Naive thymus-derived CD4-positive, alpha-beta T cell (primary cell): ENCODE measurements around the gene PRR15. TPM values are rescaled to one million over a fixed set of nuclear protein-coding genes. Genes with fewer than 3 reads are reported as not detected.

Experiments used
- ATAC-seq: fragments of 150-1000 bp; cut with Tn5 transposase; 2 replicates; pipeline ENCODE4 v1.10.0; 2021; ENCODE audit warnings: mild to moderate bottlenecking, moderate library complexity
- CTCF ChIA-PET: fragments of 350-600 bp; sonication (Branson Sonifier 250); formaldehyde crosslinking; loops from one replicate; lab custom pipeline; 2021; ENCODE audit warnings: antibody characterized with exemption; lab: Charles Lee
- POLR2A ChIA-PET: fragments of 350-600 bp; sonication (Branson Sonifier 250); formaldehyde crosslinking; loops from one replicate; lab custom pipeline; 2021; ENCODE audit warnings: antibody characterized with exemption, inconsistent platforms; lab: Charles Lee
- DNase-seq, 9 donors: peaks; one replicate each; pipeline versions ENCODE4 v3.0.0 to v3.0.0-alpha.2; 2020 to 2022; ENCODE audit warnings: mixed read lengths in 1 of 9
- H3K27ac ChIP-seq: one replicate; pipeline ENCODE4 v1.7.0; 2013; ENCODE audit warnings: mild to moderate bottlenecking, low read depth, low read length, moderate library complexity
- H3K27me3 ChIP-seq, 2 donors: one replicate each; pipeline ENCODE4 v1.7.0; 2013; ENCODE audit warnings: low read length in 2 of 2, mild to moderate bottlenecking in 2 of 2, moderate library complexity in 2 of 2; ENCODE audit not compliant: control insufficient read depth in 2 of 2, insufficient read depth in 2 of 2
- H3K36me3 ChIP-seq, 3 experiments: 1 replicate in 2 of 3; 2 replicates in 1 of 3; pipeline ENCODE4 v1.7.0; 2013; ENCODE audit warnings: low read length in 3 of 3, mild to moderate bottlenecking in 3 of 3, moderate library complexity in 1 of 3; ENCODE audit not compliant: insufficient read depth in 3 of 3, control insufficient read depth in 2 of 3
- H3K4me1 ChIP-seq, 2 donors: one replicate each; pipeline ENCODE4 v1.7.0; 2013; ENCODE audit warnings: low read length in 2 of 2, mild to moderate bottlenecking in 2 of 2, moderate library complexity in 1 of 2; ENCODE audit not compliant: control insufficient read depth in 2 of 2, insufficient read depth in 2 of 2
- H3K4me3 ChIP-seq: 2 replicates; pipeline ENCODE4 v1.7.0; 2013; ENCODE audit warnings: mild to moderate bottlenecking, low read length
- H3K9me3 ChIP-seq, 3 experiments: 1 replicate in 2 of 3; 2 replicates in 1 of 3; pipeline ENCODE4 v1.7.0; 2013; ENCODE audit warnings: low read length in 3 of 3; ENCODE audit not compliant: control insufficient read depth in 2 of 3
- H3K27ac Mint-ChIP-seq, 9 donors: one replicate each; pipeline ENCODE4 v1.8.0; 2020 to 2022; ENCODE audit warnings: mixed read lengths in 9 of 9, mild to moderate bottlenecking in 8 of 9, moderate library complexity in 5 of 9, inconsistent platforms in 2 of 9
- H3K27me3 Mint-ChIP-seq, 5 donors: one replicate each; pipeline ENCODE4 v1.8.0; 2021 to 2022; ENCODE audit warnings: mixed read lengths in 5 of 5, mild to moderate bottlenecking in 1 of 5
- H3K36me3 Mint-ChIP-seq, 5 donors: one replicate each; pipeline ENCODE4 v1.8.0; 2020 to 2022; ENCODE audit warnings: mixed read lengths in 5 of 5, mild to moderate bottlenecking in 3 of 5, inconsistent platforms in 1 of 5
- H3K4me1 Mint-ChIP-seq, 7 donors: one replicate each; pipeline ENCODE4 v1.8.0; 2020 to 2022; ENCODE audit warnings: mixed read lengths in 7 of 7, mild to moderate bottlenecking in 3 of 7, inconsistent platforms in 1 of 7
- H3K4me3 Mint-ChIP-seq, 10 donors: one replicate each; pipeline ENCODE4 v1.8.0; 2020 to 2022; ENCODE audit warnings: mild to moderate bottlenecking in 10 of 10, mixed read lengths in 10 of 10, moderate library complexity in 6 of 10, inconsistent platforms in 2 of 10
- H3K9me3 Mint-ChIP-seq, 11 donors: one replicate each; pipeline ENCODE4 v1.8.0; 2020 to 2022; ENCODE audit warnings: mixed read lengths in 11 of 11, mild to moderate bottlenecking in 4 of 11, inconsistent platforms in 1 of 11, moderate library complexity in 1 of 11
- intact Hi-C, 2 donors: fragments of 100-400 bp; cut with micrococcal nuclease; formaldehyde crosslinking; loops; one replicate each; pipeline ENCODE4 v1.15.1; 2023
- polyA plus RNA-seq, 2 donors: library from polyadenylated mRNA; unstranded; fragments of 300-500 nt; fragmentation: Illumina TruSeq; gene quantifications; one replicate each; pipeline ENCODE4 v1.2.3, GENCODE V29; 2021
- total RNA-seq, 6 experiments: library from RNA in 5 of 6; stranded (reverse) in 5 of 6; gene quantifications; 1 replicate in 5 of 6; 2 replicates in 1 of 6; pipeline ENCODE4 v1.2.3 and lab custom pipeline; 2021 to 2026

Gene PRR15
- total and polyA plus RNA-seq, 7 experiments from 2014 or later = not detected

DNA sequence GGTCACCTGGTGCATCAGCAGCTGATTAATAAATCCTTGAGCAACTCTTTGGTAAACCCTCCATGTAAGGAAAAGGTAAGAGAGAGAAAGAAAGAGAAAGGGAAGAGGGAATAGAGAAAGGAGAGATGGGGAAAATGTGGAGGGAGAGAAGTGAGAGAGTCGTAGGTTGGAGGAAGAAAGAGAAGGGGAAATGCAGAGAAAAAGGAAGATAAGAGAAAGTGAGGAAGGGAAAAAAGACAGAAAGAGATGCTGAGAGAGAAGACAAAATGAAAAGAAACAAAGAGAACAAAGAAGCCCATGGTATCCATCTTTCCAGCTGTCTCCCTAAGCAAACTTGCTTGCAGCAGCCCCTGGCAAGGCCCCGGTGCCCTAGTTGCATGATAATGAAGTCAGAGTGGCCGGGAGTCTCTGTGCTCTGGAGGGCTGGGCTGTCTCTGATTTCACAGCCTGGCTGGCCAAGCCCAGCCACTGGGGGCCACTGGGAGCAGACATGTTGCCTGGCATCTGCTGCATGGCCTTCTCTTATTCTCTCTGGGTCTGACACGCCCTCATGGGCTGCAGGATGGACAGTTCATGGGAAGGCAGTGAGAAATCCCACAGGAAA is 48.4 kb downstream of the PRR15 start:
- intact Hi-C loops = no loop called here

DNA sequence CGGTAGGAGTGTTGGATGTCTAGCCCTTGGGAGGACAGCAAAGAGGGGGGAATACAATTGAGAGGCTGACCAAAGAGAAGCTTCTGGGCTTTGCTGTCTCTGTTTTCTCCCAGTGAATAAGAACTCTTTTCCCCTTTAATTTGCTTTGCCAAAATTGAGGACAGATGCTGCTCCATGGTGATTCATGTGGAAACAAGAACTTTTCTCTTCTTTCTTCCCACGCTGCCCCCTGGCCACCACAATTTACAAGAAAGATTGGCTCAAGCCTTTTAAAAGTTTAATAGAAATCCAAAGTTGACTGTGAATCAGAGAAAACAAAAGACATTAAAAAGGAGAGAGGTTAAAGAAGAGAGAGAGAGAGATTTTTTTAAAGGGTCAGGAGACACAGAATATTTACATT is 49.0 kb downstream of the PRR15 start:
- no peaks in the 10 kb centered on the region for H3K9me3 ChIP-seq
- no peaks in the 10 kb centered on the region for H3K27me3 ChIP-seq
- Mint-ChIP-seq H3K9me3 (peaks cover 0 to 7% (median 0%) of the 10 kb centered on the region in 11 donors), H3K27me3 (peaks cover 0 to 37% (median 17%) of the 10 kb centered on the region in 5 donors), H3K36me3 (no peaks in the 10 kb centered on the region), H3K4me1 (no peaks in the 10 kb centered on the region), H3K4me3 (no peak overlapping the region), H3K27ac (no peak overlapping the region)
- ChIA-PET POLR2A (no interaction called here), CTCF (no interaction called here)
- no peak for ATAC-seq
- DNase-seq = no peak
- H3K36me3 ChIP-seq = no peaks in the 10 kb centered on the region
- intact Hi-C loops = no loop called here
- H3K4me1 ChIP-seq = no peaks in the 10 kb centered on the region
- H3K4me3 ChIP-seq = no peak overlapping the region
- H3K27ac ChIP-seq = no peak overlapping the region

More for the DNA sequence above, 48.4 kb downstream of the PRR15 start:
- Histone ChIP-seq H3K27ac (no peak overlapping the region), H3K27me3 (no peaks in the 10 kb centered on the region), H3K9me3 (no peaks in the 10 kb centered on the region), H3K4me3 (no peak overlapping the region), H3K4me1 (no peaks in the 10 kb centered on the region), H3K36me3 (no peaks in the 10 kb centered on the region)
- no peak for DNase-seq
- Mint-ChIP-seq H3K27me3 (peaks cover 0 to 41% (median 17%) of the 10 kb centered on the region in 5 donors), H3K4me3 (peak overlapping the region in 1 of 10 donors; percentile 27), H3K9me3 (peaks cover 0 to 7% (median 0%) of the 10 kb centered on the region in 11 donors), H3K4me1 (no peaks in the 10 kb centered on the region), H3K27ac (no peak overlapping the region), H3K36me3 (no peaks in the 10 kb centered on the region)
- no peak for ATAC-seq
- ChIA-PET POLR2A (no interaction called here), CTCF (no interaction called here)

DNA sequence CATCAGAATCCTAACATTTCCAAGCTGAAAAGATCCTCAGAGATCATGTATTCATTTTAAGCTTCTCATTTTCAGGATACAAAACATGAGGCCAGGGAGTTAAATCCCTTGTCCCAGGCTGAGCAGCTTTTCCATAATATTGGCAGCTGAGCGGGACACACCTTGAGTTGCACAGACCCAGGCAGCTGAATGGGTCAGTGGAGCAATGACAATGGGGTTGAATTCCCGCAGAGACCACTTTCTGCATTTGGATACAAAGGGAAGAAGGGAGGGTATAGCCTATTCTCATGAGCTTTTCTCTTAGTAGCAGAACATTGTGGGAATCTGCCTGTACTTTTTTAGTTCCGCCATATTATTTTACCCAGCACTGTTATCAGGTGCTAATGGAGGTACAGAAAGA is 49.5 kb downstream of the PRR15 start:
- Histone ChIP-seq H3K36me3 (no peaks in the 10 kb centered on the region), H3K27ac (no peak overlapping the region), H3K9me3 (no peaks in the 10 kb centered on the region), H3K4me3 (no peak overlapping the region), H3K4me1 (no peaks in the 10 kb centered on the region), H3K27me3 (no peaks in the 10 kb centered on the region)
- Mint-ChIP-seq H3K27ac (no peak overlapping the region), H3K9me3 (peaks cover 0 to 7% (median 0%) of the 10 kb centered on the region in 11 donors), H3K36me3 (no peaks in the 10 kb centered on the region), H3K4me3 (no peak overlapping the region), H3K27me3 (peaks cover 0 to 37% (median 17%) of the 10 kb centered on the region in 5 donors), H3K4me1 (no peaks in the 10 kb centered on the region)
- DNase-seq (no peak), ATAC-seq (no peak)
- intact Hi-C loops = no loop called here
- ChIA-PET POLR2A (no interaction called here), CTCF (no interaction called here)

DNA sequence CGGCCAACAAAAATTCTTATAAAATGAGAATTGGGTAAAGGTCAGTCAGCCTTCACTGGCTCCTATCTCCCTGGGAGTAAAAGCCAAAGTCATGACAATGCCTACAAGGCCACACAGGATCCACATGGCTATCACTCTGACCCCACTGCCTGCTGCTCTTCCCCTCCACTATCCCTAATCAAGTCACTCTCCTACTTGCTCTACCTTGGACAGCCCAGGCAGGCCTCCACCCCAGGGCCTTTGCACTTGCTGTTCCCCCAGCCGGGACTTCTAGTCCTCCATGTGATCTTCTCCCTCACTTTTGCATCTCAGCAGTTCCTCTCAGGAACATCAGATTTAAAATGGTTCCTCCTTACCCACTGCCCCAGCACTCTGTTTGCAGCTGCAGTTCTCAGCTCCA is 50.6 kb downstream of the PRR15 start:
- ChIA-PET POLR2A (no interaction called here), CTCF (no interaction called here)
- H3K9me3 ChIP-seq = no peaks in the 10 kb centered on the region
- peaks cover 0 to 36% (median 18%) of the 10 kb centered on the region in 5 donors for H3K27me3 Mint-ChIP-seq
- intact Hi-C loops = no loop called here
- DNase-seq = no peak
- H3K4me3 ChIP-seq = no peak overlapping the region
- H3K4me3 Mint-ChIP-seq = no peak overlapping the region
- no peaks in the 10 kb centered on the region for H3K36me3 Mint-ChIP-seq
- H3K27me3 ChIP-seq = no peaks in the 10 kb centered on the region
- H3K27ac Mint-ChIP-seq = no peak overlapping the region
- no peaks in the 10 kb centered on the region for H3K36me3 ChIP-seq
- no peak for ATAC-seq
- no peaks in the 10 kb centered on the region for H3K4me1 Mint-ChIP-seq
- H3K4me1 ChIP-seq = no peaks in the 10 kb centered on the region
- H3K27ac ChIP-seq = no peak overlapping the region
- peaks cover 0 to 7% (median 0%) of the 10 kb centered on the region in 11 donors for H3K9me3 Mint-ChIP-seq

Other genes starting within 250 kb of the PRR15 start
- under 1 TPM in 1 of 5 experiments, not detected in 4; 0.08 TPM for gene WIPF3, start 242.7 kb downstream of the PRR15 start, total RNA-seq
- not detected for gene WIPF3, start 242.7 kb downstream of the PRR15 start, polyA plus RNA-seq